ENCODE measurements around the gene SYCN. TPM values are rescaled to one million over a fixed set of nuclear protein-coding genes. Genes with fewer than 3 reads are reported as not detected.

The SYCN gene
- total RNA-seq, 1 experiment from 2014 or later = not detected

DNA sequence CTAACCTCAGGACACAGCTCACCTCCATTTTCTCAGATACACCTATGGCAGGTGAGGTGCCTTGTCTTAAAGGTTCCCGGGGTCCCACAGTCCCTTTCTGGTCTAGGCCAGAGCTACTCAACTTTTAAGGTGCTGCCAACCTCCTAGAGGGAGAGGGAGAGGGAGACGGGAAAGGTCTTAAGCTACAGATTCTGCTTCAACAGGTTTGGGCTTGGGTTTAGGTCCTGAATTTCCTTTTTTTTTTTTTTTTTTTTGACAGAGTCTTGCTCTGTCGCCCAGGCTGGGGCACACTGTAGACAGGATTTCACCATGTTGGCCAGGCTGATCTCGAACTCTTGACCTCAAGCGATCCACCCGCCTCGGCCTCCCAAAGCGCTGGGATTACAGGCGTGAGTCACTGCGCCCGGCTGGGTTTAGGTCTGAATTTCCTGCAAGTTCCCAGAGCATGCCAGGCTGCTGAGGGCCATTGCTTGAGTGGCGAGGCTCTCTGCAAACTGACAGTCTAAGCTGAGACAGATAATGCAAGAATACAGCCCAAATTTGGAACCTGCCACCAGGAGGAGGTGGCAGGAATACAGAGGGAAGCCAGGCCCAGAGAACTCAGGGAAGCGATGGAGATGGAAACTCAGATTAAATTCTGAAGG lies 7.8 kb upstream of the SYCN start:
- Histone ChIP-seq H3K9me3 (ENCODE audit: control insufficient read depth in 1 of 2, insufficient read depth in 1 of 2, low read depth in 1 of 2, low read length in 2 of 2) (no peaks in the 10 kb centered on the region), H3K4me1 (ENCODE audit: control insufficient read depth in 1 of 2, insufficient read depth in 2 of 2, low read length in 2 of 2) (peaks cover 9 to 12% of the 10 kb centered on the region in 2 experiments; a peak in 3 of 4 replicates), H3K36me3 (ENCODE audit: control insufficient read depth in 1 of 2, insufficient read depth in 2 of 2, low read length in 2 of 2) (no peaks in the 10 kb centered on the region), H3K79me2 (ENCODE audit: insufficient read depth, low read length) (no peaks in the 10 kb centered on the region), H3K4me2 (ENCODE audit: low read length) (peak overlapping the region; percentile 63), H4K20me1 (ENCODE audit: insufficient read depth) (no peaks in the 10 kb centered on the region), H3K4me3 (replicated peaks in 1 of 2; ENCODE audit: low read depth in 1 of 2, low read length in 2 of 2) (no peak overlapping the region), H2AFZ (ENCODE audit: low read depth, low read length, poor library complexity, severe bottlenecking) (peak overlapping the region; percentile 93), H3K9ac (ENCODE audit: low read length) (no peak overlapping the region), H3K9me2 (ENCODE audit: insufficient read depth) (no peaks in the 10 kb centered on the region), H3K27me3 (ENCODE audit: insufficient read depth, low read length) (no peaks in the 10 kb centered on the region), H3K27ac (ENCODE audit: low read depth, low read length) (peak overlapping the region; percentile 11; the same call in 1 of the 2 replicates)
- intact Hi-C loops (cut with micrococcal nuclease) = loop anchor here (1.0 to 10.0 kb wide), 5 partner anchors 116 to 323 kb away; partner anchors contain the start of genes EID2B, MED29, PAF1 and PLEKHG2
- peak; percentile 75 for ATAC-seq
- TF ChIP-seq, protein P1, sequence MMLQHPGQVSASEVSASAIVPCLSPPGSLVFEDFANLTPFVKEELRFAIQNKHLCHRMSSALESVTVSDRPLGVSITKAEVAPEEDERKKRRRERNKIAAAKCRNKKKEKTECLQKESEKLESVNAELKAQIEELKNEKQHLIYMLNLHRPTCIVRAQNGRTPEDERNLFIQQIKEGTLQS (IDR thresholded peaks at IDR 0.05) = no peak
- TF ChIP-seq, protein P2, sequence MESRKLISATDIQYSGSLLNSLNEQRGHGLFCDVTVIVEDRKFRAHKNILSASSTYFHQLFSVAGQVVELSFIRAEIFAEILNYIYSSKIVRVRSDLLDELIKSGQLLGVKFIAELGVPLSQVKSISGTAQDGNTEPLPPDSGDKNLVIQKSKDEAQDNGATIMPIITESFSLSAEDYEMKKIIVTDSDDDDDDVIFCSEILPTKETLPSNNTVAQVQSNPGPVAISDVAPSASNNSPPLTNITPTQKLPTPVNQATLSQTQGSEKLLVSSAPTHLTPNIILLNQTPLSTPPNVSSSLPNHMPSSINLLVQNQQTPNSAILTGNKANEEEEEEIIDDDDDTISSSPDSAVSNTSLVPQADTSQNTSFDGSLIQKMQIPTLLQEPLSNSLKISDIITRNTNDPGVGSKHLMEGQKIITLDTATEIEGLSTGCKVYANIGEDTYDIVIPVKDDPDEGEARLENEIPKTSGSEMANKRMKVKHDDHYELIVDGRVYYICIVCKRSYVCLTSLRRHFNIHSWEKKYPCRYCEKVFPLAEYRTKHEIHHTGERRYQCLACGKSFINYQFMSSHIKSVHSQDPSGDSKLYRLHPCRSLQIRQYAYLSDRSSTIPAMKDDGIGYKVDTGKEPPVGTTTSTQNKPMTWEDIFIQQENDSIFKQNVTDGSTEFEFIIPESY (IDR thresholded peaks at IDR 0.05; ENCODE audit: extremely low read depth, insufficient replicate concordance, low read length) = no peak
- TF ChIP-seq CBX3 (IDR thresholded peaks at IDR 0.05; ENCODE audit: low read depth) (no peak), JUND (IDR thresholded peaks at IDR 0.05) (no peak), MAX (IDR thresholded peaks at IDR 0.05) (no peak), ZNF274 (IDR thresholded peaks at IDR 0.05; ENCODE audit: low read depth, low read length) (no peak), POLR2A (IDR thresholded peaks at IDR 0.05; ENCODE audit: borderline replicate concordance, extremely low read depth, insufficient read depth, insufficient read length) (no peak), TCF7L2 (IDR thresholded peaks at IDR 0.05; ENCODE audit: borderline replicate concordance, extremely low read depth, insufficient read depth, insufficient read length) (no peak), EZH2phosphoT487 (IDR thresholded peaks at IDR 0.05; ENCODE audit: borderline replicate concordance) (no peak), REST (IDR thresholded peaks at IDR 0.05; ENCODE audit: low read depth) (no peak), POLR2AphosphoS5 (IDR thresholded peaks at IDR 0.05; ENCODE audit: low read depth, low read length) (no peak), CEBPB (IDR thresholded peaks at IDR 0.05; ENCODE audit: low read depth) (no peak), YY1 (IDR thresholded peaks at IDR 0.05; ENCODE audit: extremely low read depth, insufficient replicate concordance, low read depth, low read length) (no peak), SIN3A (IDR thresholded peaks at IDR 0.05; ENCODE audit: low read depth) (no peak)
- TF ChIP-seq, protein P3, sequence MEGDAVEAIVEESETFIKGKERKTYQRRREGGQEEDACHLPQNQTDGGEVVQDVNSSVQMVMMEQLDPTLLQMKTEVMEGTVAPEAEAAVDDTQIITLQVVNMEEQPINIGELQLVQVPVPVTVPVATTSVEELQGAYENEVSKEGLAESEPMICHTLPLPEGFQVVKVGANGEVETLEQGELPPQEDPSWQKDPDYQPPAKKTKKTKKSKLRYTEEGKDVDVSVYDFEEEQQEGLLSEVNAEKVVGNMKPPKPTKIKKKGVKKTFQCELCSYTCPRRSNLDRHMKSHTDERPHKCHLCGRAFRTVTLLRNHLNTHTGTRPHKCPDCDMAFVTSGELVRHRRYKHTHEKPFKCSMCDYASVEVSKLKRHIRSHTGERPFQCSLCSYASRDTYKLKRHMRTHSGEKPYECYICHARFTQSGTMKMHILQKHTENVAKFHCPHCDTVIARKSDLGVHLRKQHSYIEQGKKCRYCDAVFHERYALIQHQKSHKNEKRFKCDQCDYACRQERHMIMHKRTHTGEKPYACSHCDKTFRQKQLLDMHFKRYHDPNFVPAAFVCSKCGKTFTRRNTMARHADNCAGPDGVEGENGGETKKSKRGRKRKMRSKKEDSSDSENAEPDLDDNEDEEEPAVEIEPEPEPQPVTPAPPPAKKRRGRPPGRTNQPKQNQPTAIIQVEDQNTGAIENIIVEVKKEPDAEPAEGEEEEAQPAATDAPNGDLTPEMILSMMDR (IDR thresholded peaks at IDR 0.05 in 2 of 3, conservative IDR thresholded peaks at IDR 0.05 in 1 of 3; ENCODE audit: borderline replicate concordance in 1 of 3, insufficient read depth in 1 of 3, low read depth in 2 of 3, low read length in 2 of 3) = no peak
- POLR2A ChIA-PET = interaction anchor here (1.2 kb wide), 1 partner anchor 111 kb away, joined by 3 read pairs; no protein-coding TSS in a partner anchor
- no TSS peak for BruUV-seq (replicated peaks)
- CTCF ChIA-PET = interaction anchor here (0.7 to 3.8 kb wide), 7 partner anchors 88 to 161 kb away, joined by 3 to 32 read pairs (median 5); partner anchors contain the start of gene SAMD4B
- RAD21 ChIA-PET (ENCODE audit: low non-redundant PET in 1 of 2, low total read pairs in 2 of 2, uncharacterized antibody in 2 of 2, unreplicated experiment in 2 of 2) = interaction anchor here (0.7 to 0.8 kb wide), 5 partner anchors 25 to 138 kb away, joined by 3 read pairs; no protein-coding TSS in a partner anchor
- DNase-seq (ENCODE audit: low read depth, low spot score) = peak; percentile 6

All from HCT116 (cell line).